ENCODE results near the gene S100PBP. TPM values are rescaled to one million over a fixed set of nuclear protein-coding genes. Genes with fewer than 3 reads are reported as not detected.

S100PBP gene
- total and polyA plus RNA-seq, 10 of the 15 experiments (the other 5 are each of a cell fraction or from before 2014, with no cell fraction given): 17.0 to 98.3 (median 40.6) TPM

GRCh38 chr1:32897082-32898049 is 79.9 kb downstream of the S100PBP start:
- Histone ChIP-seq H3K4me3 (no peak overlapping the region), H3K27ac (ENCODE audit: control insufficient read depth, insufficient read depth) (no peak overlapping the region), H2AFZ (ENCODE audit: control insufficient read depth, low read depth, low read length) (no peak overlapping the region), H3K79me2 (ENCODE audit: control insufficient read depth, insufficient read depth, low read length) (no peaks in the 10 kb centered on the region), H3K4me2 (ENCODE audit: control insufficient read depth, insufficient read depth) (no peak overlapping the region), H4K20me1 (ENCODE audit: control insufficient read depth, insufficient read depth) (no peaks in the 10 kb centered on the region), H3K36me3 (ENCODE audit: control insufficient read depth in 2 of 2, insufficient read depth in 2 of 2, low read length in 1 of 2) (no peaks in the 10 kb centered on the region), H3K9ac (ENCODE audit: control insufficient read depth, insufficient read depth, low read length) (no peak overlapping the region), H3K4me1 (ENCODE audit: control insufficient read depth, insufficient read depth, low read length) (no peaks in the 10 kb centered on the region), H3K27me3 (replicated peaks in 1 of 2; ENCODE audit: control insufficient read depth in 2 of 2, insufficient read depth in 2 of 2, low read length in 1 of 2) (peaks cover 7 to 13% of the 10 kb centered on the region in 2 experiments), H3K9me3 (replicated peaks; ENCODE audit: control insufficient read depth, insufficient read depth, low read length) (no peaks in the 10 kb centered on the region; the same call in 2 of the 3 replicates)
- in situ Hi-C loops (cut with MboI) (no loop called here), intact Hi-C loops (cut with micrococcal nuclease; ENCODE audit: unreplicated experiment) (no loop called here)
- SMC1A ChIA-PET (ENCODE audit: uncharacterized antibody, unreplicated experiment): no interaction called here
- CTCF ChIA-PET: interaction anchor here (0.8 to 1.3 kb wide), 3 partner anchors 21 to 377 kb away, joined by 3 to 6 read pairs (median 3); no protein-coding TSS in a partner anchor
- POLR2A ChIA-PET: no interaction called here
- no peak for DNase-seq (ENCODE audit: low read depth, low spot score)
- RAD21 ChIA-PET (ENCODE audit: unreplicated experiment): no interaction called here
- TF ChIP-seq NR2F1 (conservative IDR thresholded peaks at IDR 0.05) (no peak), ATF7 (IDR thresholded peaks at IDR 0.05; ENCODE audit: low read depth) (no peak), IKZF1 (conservative IDR thresholded peaks at IDR 0.05) (no peak), ATF3 (IDR thresholded peaks at IDR 0.05; ENCODE audit: borderline replicate concordance, extremely low read depth, low read depth, low read length) (no peak), STAT3 (IDR thresholded peaks at IDR 0.05; ENCODE audit: low read depth, low read length) (no peak), CBX5 (IDR thresholded peaks at IDR 0.05; ENCODE audit: low read depth) (no peak), ZNF592 (IDR thresholded peaks at IDR 0.05) (no peak), E2F8 (IDR thresholded peaks at IDR 0.05; ENCODE audit: low read depth, partially characterized antibody) (no peak), SMAD5 (IDR thresholded peaks at IDR 0.05; ENCODE audit: low read depth) (no peak), ZNF207 (IDR thresholded peaks at IDR 0.05; ENCODE audit: borderline replicate concordance) (no peak)
- BruUV-seq (replicated peaks): no TSS peak
- 34% methylated on average over 11 of the region's 11 CpGs for WGBS (ENCODE audit: insufficient coverage, insufficient replicate concordance, low lambda C conversion rate, missing lambda C conversion rate)
- no peak for FAIRE-seq
- no peak for ATAC-seq

Data from GM12878 (cell line).